ENCODE data around the gene SLC25A13. TPM values are rescaled to one million over a fixed set of nuclear protein-coding genes. Genes with fewer than 3 reads are reported as not detected.

The SLC25A13 gene
- total RNA-seq, 1 donor from 2014 or later: 44.0 TPM

- H3K36me3 ChIP-seq (ENCODE audit: control insufficient read depth, insufficient read depth, low read length): no peaks in the 10 kb centered on the region
- TF ChIP-seq CTCF (IDR thresholded peaks at IDR 0.05; ENCODE audit: insufficient read depth, low read length, poor library complexity, severe bottlenecking): no peak
- DNase-seq (ENCODE audit: low read depth): no peak
- H3K27me3 ChIP-seq (ENCODE audit: control insufficient read depth, insufficient read depth, low read length): no peaks in the 10 kb centered on the region
- H3K4me3 ChIP-seq (ENCODE audit: low read depth, low read length): no peak overlapping the region
These were observed 33.0 kb upstream of the SLC25A13 start for GRCh38 chr7:96354881-96355280.

DNA sequence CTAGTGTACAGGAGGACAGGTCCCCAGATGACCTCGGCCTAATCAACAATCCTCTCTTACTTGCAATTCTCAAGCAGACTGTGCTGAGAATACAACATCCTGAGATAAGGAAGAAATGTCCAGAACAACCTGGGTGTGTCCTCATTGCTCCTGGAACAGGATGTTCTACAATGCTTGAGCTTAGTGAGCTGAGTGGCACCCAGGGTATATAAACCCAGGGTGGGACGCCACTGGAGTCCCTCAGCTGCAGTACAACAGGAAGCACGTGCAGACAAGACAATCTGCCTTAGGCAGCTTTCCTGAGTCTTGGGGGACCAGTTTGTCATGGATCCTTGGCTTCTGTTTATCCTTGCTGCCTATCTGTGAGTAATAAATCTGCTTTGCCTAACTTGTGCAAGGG, 27.7 kb upstream of the SLC25A13 start:
- TF ChIP-seq CTCF (IDR thresholded peaks at IDR 0.05; ENCODE audit: insufficient read depth, low read length, poor library complexity, severe bottlenecking): no peak
- no peak overlapping the region for H3K4me3 ChIP-seq (ENCODE audit: low read depth, low read length)
- H3K36me3 ChIP-seq (ENCODE audit: control insufficient read depth, insufficient read depth, low read length): no peaks in the 10 kb centered on the region
- no peak for DNase-seq (ENCODE audit: low read depth)
- H3K27me3 ChIP-seq (ENCODE audit: control insufficient read depth, insufficient read depth, low read length): no peaks in the 10 kb centered on the region

GRCh38 chr7:96347471-96347870, 25.6 kb upstream of the SLC25A13 start:
- DNase-seq (ENCODE audit: low read depth): no peak
- TF ChIP-seq CTCF (IDR thresholded peaks at IDR 0.05; ENCODE audit: insufficient read depth, low read length, poor library complexity, severe bottlenecking): no peak
- Histone ChIP-seq H3K4me3 (ENCODE audit: low read depth, low read length) (no peak overlapping the region), H3K27me3 (ENCODE audit: control insufficient read depth, insufficient read depth, low read length) (no peaks in the 10 kb centered on the region), H3K36me3 (ENCODE audit: control insufficient read depth, insufficient read depth, low read length) (no peaks in the 10 kb centered on the region)

GRCh38 chr7:96346293-96346953, 24.5 kb upstream of the SLC25A13 start:
- no peaks in the 10 kb centered on the region for H3K27me3 ChIP-seq (ENCODE audit: control insufficient read depth, insufficient read depth, low read length)

DNA sequence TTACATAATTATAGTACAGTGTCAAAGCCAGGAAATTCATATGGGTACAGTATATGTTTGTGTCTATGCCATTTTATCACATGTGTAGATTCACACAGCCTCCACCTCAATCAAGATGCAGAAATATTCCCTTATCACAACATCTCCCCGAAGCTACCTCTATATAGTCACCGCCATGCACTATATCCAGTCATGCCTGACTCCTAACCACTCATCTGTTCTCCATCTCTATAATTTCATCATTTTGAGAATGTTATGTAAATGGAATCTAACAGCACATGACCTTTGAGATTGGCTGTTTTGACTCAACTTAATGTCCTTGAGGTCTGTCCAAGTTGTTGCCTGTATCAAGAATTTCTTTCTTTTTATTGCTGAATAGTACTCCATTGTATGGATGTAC, 22.3 kb upstream of the SLC25A13 start:
- TF ChIP-seq CTCF (IDR thresholded peaks at IDR 0.05; ENCODE audit: insufficient read depth, low read length, poor library complexity, severe bottlenecking): no peak
- Histone ChIP-seq H3K27me3 (ENCODE audit: control insufficient read depth, insufficient read depth, low read length) (no peaks in the 10 kb centered on the region), H3K36me3 (ENCODE audit: control insufficient read depth, insufficient read depth, low read length) (no peaks in the 10 kb centered on the region), H3K4me3 (ENCODE audit: low read depth, low read length) (no peak overlapping the region)
- DNase-seq (ENCODE audit: low read depth): no peak

More at GRCh38 chr7:96346293-96346953, 24.5 kb upstream of the SLC25A13 start:
- no peak for DNase-seq (ENCODE audit: low read depth)
- Histone ChIP-seq H3K4me3 (ENCODE audit: low read depth, low read length) (no peak overlapping the region), H3K36me3 (ENCODE audit: control insufficient read depth, insufficient read depth, low read length) (no peaks in the 10 kb centered on the region)
- no peak for TF ChIP-seq CTCF (IDR thresholded peaks at IDR 0.05; ENCODE audit: insufficient read depth, low read length, poor library complexity, severe bottlenecking)

DNA sequence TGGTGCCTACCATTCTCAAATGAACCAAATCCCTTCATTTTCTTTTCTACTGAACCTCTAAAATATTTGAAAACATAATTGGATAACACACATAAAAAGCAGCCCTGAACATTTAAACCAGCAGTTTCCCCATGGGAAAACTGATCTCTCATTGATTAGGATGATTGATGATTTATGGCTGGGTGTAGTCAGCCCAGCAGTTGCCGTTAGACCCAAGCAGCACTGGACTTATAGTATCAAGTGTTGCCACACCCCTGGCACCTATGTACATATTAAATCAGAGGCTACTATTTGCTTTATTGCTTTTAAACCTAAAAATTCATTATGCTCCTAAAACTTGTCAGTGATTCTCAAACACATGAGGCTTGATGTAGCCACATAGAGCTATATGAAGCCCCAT, 20.2 kb upstream of the SLC25A13 start:
- DNase-seq (ENCODE audit: low read depth): no peak
- H3K27me3 ChIP-seq (ENCODE audit: control insufficient read depth, insufficient read depth, low read length): no peaks in the 10 kb centered on the region
- H3K36me3 ChIP-seq (ENCODE audit: control insufficient read depth, insufficient read depth, low read length): no peaks in the 10 kb centered on the region
- TF ChIP-seq CTCF (IDR thresholded peaks at IDR 0.05; ENCODE audit: insufficient read depth, low read length, poor library complexity, severe bottlenecking): no peak
- no peak overlapping the region for H3K4me3 ChIP-seq (ENCODE audit: low read depth, low read length)
